Ishikawa (cell line): ENCODE measurements around the gene CYP24A1.

ENCODE experiments used
- CEBPB ChIP-seq: IDR thresholded peaks from 2 replicates; pipeline ENCODE4 v1.6.1; 2012
- CREB1 ChIP-seq: IDR thresholded peaks from 2 replicates; pipeline ENCODE4 v1.6.1; 2012; ENCODE audit warnings: low read depth
- EGR1 ChIP-seq: IDR thresholded peaks from 2 replicates; pipeline ENCODE4 v1.6.1; 2012
- EP300 ChIP-seq: IDR thresholded peaks from 2 replicates; pipeline ENCODE4 v1.6.1; 2012; ENCODE audit warnings: borderline replicate concordance
- FOXM1 ChIP-seq: IDR thresholded peaks from 2 replicates; pipeline ENCODE4 v1.6.1; 2012; ENCODE audit warnings: low read depth, borderline replicate concordance
- NFIC ChIP-seq: IDR thresholded peaks from 2 replicates; pipeline ENCODE4 v1.6.1; 2012
- RAD21 ChIP-seq: IDR thresholded peaks from 2 replicates; pipeline ENCODE4 v1.6.1; 2012; ENCODE audit warnings: low read depth
- TAF1 ChIP-seq: IDR thresholded peaks from 2 replicates; pipeline ENCODE4 v1.6.1; 2012; ENCODE audit warnings: low read depth, mild to moderate bottlenecking
- TCF12 ChIP-seq: IDR thresholded peaks from 2 replicates; pipeline ENCODE4 v1.6.1; 2012; ENCODE audit warnings: low read depth
- TEAD4 ChIP-seq: IDR thresholded peaks from 2 replicates; pipeline ENCODE4 v1.6.1; 2012
- YY1 ChIP-seq: IDR thresholded peaks from 2 replicates; pipeline ENCODE4 v1.6.1; 2012; ENCODE audit warnings: low read depth
- ZBTB7A ChIP-seq: IDR thresholded peaks from 2 replicates; pipeline ENCODE4 v1.6.1; 2012; ENCODE audit warnings: low read depth
- TF ChIP-seq, protein P1 (sequence below): IDR thresholded peaks from 2 replicates; pipeline ENCODE4 v1.6.1; 2012
- TF ChIP-seq, protein P2 (sequence below): IDR thresholded peaks from 2 replicates; pipeline ENCODE4 v1.6.1; 2012
- TF ChIP-seq, protein P3 (sequence below): IDR thresholded peaks from 2 replicates; pipeline ENCODE4 v1.6.1; 2012; ENCODE audit warnings: low read depth, mild to moderate bottlenecking

CYP24A1 gene

DNA sequence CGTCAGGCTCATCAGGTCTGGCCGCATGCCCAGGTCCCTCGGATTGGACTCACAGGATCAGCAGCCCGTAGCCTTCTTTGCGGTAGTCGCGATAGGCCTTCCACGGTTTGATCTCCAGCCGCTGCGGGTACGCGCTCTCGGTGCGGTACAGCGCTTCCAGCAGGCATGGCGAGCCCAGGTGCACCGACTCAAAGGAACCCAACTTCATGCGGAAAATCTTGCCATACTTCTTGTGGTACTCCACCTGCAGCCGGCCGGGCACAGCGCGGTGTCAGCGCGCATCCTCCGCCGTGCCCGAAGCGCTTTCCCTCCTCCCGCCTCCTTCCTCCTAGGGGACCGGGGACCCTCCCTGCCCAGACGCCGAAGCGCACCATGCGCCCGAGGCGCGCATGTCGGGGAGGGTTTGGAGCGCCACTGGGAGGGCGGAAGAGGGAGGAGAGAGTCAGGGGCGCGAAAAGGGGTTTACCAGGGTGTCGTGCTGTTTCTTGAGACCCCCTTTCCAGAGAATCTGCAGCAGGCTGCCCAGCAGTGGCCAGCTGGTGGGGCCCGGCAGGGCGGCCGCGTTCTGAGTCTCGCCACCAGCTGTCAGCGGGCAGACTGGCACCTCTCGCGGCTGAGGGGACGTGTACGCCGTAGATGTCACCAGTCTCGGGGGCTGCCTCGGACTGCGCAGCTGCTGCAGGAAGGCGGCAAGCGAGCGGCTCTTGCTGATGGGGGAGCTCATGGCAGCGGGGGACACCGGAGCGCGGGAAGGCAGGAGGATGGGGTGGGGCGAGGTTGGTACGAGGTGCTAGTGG, 732 bp downstream of the CYP24A1 start:
- TF ChIP-seq CEBPB: no peak
- no peak for TF ChIP-seq FOXM1

DNA sequence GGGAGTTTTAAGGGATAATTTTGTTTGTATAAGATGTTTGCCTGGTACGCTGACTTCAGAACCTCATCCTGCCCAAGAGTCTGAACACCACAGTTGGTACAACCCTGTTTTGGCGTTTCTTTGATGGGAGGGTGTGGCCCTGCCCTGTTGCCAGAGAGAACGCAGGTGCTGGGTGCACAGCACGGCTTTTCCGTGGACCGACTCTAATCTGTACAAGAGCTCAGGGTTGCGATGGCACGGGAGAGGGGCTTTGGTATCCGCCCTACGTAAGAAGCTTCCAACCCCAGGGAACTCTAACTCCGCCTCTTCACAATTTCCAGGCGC, 1.3 kb downstream of the CYP24A1 start:
- TF ChIP-seq EP300: no peak
- TF ChIP-seq YY1: no peak
- no peak for TF ChIP-seq TEAD4
- TF ChIP-seq CREB1: no peak
- TF ChIP-seq ZBTB7A: no peak
- TF ChIP-seq, protein P1, sequence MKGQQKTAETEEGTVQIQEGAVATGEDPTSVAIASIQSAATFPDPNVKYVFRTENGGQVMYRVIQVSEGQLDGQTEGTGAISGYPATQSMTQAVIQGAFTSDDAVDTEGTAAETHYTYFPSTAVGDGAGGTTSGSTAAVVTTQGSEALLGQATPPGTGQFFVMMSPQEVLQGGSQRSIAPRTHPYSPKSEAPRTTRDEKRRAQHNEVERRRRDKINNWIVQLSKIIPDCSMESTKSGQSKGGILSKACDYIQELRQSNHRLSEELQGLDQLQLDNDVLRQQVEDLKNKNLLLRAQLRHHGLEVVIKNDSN: no peak
- TF ChIP-seq TCF12: no peak
- no peak for TF ChIP-seq NFIC
- no peak for TF ChIP-seq RAD21
- TF ChIP-seq, protein P2, sequence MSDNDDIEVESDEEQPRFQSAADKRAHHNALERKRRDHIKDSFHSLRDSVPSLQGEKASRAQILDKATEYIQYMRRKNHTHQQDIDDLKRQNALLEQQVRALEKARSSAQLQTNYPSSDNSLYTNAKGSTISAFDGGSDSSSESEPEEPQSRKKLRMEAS: no peak
- TF ChIP-seq EGR1: no peak
- TF ChIP-seq CEBPB: no peak
- no peak for TF ChIP-seq FOXM1
- TF ChIP-seq, protein P3, sequence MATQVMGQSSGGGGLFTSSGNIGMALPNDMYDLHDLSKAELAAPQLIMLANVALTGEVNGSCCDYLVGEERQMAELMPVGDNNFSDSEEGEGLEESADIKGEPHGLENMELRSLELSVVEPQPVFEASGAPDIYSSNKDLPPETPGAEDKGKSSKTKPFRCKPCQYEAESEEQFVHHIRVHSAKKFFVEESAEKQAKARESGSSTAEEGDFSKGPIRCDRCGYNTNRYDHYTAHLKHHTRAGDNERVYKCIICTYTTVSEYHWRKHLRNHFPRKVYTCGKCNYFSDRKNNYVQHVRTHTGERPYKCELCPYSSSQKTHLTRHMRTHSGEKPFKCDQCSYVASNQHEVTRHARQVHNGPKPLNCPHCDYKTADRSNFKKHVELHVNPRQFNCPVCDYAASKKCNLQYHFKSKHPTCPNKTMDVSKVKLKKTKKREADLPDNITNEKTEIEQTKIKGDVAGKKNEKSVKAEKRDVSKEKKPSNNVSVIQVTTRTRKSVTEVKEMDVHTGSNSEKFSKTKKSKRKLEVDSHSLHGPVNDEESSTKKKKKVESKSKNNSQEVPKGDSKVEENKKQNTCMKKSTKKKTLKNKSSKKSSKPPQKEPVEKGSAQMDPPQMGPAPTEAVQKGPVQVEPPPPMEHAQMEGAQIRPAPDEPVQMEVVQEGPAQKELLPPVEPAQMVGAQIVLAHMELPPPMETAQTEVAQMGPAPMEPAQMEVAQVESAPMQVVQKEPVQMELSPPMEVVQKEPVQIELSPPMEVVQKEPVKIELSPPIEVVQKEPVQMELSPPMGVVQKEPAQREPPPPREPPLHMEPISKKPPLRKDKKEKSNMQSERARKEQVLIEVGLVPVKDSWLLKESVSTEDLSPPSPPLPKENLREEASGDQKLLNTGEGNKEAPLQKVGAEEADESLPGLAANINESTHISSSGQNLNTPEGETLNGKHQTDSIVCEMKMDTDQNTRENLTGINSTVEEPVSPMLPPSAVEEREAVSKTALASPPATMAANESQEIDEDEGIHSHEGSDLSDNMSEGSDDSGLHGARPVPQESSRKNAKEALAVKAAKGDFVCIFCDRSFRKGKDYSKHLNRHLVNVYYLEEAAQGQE: no peak
- TF ChIP-seq TAF1: no peak

DNA sequence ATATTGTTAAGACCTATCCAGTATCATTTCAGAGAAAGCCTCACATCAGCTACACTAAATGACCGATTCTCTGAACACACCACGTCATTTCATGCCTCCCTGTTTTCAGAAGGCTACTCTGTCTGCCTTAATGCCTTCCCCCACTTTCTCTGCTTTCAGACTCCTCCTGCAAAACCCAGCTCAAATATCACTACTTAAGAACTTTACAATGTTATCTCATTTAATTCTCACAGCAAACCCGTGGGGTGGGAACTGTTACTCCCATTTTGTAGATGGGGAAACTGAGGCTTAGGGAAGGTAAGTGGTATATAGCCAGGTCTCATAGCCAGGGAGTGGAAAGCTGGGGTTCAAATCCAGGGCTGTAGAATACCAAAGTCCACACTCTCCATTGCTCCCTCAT, 2.8 kb downstream of the CYP24A1 start:
- no peak for TF ChIP-seq CREB1
- TF ChIP-seq, protein P3: no peak

DNA sequence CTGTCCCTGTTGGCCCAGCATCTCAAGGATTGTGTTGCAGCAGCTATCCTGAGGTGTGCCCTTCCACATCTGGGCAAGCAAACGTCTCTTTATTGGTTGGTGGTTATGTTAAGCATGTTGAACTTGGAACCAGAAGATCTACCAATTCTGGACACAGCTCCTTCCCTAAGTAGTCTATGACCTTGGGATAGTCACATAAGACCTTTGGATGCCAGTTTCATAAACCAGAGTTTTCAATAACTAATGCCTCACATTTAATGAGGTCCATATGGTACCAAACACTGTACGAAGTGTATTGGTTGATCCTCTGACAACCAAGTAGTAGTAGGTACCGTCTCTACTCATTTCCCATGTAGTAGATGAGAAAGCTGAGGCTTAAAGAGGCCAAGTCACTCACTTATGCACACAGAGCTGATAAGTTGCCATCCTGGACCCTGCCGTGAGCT, 3.7 kb downstream of the CYP24A1 start:
- TF ChIP-seq TEAD4 (no peak), TAF1 (no peak), FOXM1 (no peak), CREB1 (no peak), RAD21 (no peak), YY1 (no peak), EGR1 (no peak), ZBTB7A (no peak), EP300 (no peak)
- TF ChIP-seq, protein P2: no peak
- TF ChIP-seq, protein P1: no peak
- TF ChIP-seq, protein P3: no peak

DNA sequence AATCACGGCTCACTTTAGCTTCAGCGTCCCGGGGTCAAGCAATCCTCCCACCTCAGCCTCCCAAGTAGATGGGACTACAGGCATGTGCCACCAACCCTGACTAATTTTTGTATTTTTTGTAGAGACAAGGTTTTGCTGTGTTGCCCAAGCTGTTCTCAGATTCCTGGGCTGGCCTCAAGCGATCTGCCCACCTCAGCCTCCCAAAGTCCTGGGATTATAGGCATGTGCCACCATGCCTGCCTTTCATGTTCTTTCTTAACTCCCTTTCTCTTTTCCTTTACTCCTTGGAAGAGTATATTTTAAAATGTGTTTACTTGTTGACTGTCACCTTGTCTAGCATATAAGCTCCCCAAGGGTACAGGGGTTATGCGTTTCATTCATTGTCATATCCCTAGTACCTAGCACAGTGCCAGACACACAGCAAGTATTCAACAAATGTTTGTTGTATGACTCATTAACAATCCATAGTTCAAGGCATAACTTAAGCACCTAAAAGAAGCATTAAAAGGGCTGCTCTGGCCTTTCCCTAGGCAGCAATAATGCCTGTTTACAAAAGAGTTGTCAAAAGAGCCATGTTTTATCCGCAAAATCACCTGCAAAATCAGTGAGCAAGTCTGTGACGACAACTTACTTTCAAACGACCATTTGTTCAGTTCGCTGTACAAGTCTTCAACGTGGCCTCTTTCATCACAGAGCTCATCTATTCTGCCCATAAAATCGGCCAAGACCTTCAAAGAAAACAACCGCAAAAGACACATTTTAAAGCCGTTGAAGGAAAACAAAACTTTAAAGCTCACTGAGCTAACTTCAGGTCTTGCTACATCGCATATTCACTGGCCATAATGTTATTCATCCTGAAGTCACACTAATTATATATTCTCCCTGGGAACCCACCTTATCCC, 4.6 kb downstream of the CYP24A1 start:
- no peak for TF ChIP-seq YY1
- no peak for TF ChIP-seq EGR1
- TF ChIP-seq, protein P3: no peak
- no peak for TF ChIP-seq EP300
- no peak for TF ChIP-seq CEBPB
- no peak for TF ChIP-seq TAF1
- TF ChIP-seq NFIC: no peak
- TF ChIP-seq FOXM1: no peak
